IPS DF 19.7 (cell line): ENCODE measurements around the gene SFXN1.

ENCODE experiments used
- DNase-seq: peaks from one replicate; pipeline ENCODE4 v3.0.0-alpha.2; 2013; ENCODE audit warnings: low read depth, low spot score

SFXN1 gene

GRCh38 chr5:175573493-175574269, 95.3 kb downstream of the SFXN1 start:
- peak; percentile 69 for DNase-seq

- no peak for DNase-seq
Measured at GRCh38 chr5:175575301-175575700, 96.9 kb downstream of the SFXN1 start.

- no peak for DNase-seq
Measured at GRCh38 chr5:175576096-175576495, 97.7 kb downstream of the SFXN1 start.

GRCh38 chr5:175576591-175576990, 98.2 kb downstream of the SFXN1 start:
- DNase-seq = no peak
